SU-DHL-6 (cell line): ENCODE results near the gene AMER2.

Experiments
- EZH2phosphoT487 ChIP-seq: fragments of 200-600 bp; sonication (generic), shearing (Covaris generic); conservative IDR thresholded peaks from 2 replicates; pipeline ENCODE4 v1.6.1; 2018; ENCODE audit warnings: mild to moderate bottlenecking, antibody characterized with exemption, low read length, moderate library complexity, mixed read lengths
- TF ChIP-seq, protein P1 (sequence below): fragments of 200-600 bp; sonication (generic); IDR thresholded peaks from one replicate; pipeline ENCODE4 v1.5.1; 2017; ENCODE audit warnings: antibody characterized with exemption, mild to moderate bottlenecking, low read length, moderate library complexity; ENCODE audit not compliant: insufficient read depth, poor library complexity, severe bottlenecking

GRCh38 chr13:25149711-25150110 lies 22.4 kb downstream of the AMER2 start:
- TF ChIP-seq, protein P1, sequence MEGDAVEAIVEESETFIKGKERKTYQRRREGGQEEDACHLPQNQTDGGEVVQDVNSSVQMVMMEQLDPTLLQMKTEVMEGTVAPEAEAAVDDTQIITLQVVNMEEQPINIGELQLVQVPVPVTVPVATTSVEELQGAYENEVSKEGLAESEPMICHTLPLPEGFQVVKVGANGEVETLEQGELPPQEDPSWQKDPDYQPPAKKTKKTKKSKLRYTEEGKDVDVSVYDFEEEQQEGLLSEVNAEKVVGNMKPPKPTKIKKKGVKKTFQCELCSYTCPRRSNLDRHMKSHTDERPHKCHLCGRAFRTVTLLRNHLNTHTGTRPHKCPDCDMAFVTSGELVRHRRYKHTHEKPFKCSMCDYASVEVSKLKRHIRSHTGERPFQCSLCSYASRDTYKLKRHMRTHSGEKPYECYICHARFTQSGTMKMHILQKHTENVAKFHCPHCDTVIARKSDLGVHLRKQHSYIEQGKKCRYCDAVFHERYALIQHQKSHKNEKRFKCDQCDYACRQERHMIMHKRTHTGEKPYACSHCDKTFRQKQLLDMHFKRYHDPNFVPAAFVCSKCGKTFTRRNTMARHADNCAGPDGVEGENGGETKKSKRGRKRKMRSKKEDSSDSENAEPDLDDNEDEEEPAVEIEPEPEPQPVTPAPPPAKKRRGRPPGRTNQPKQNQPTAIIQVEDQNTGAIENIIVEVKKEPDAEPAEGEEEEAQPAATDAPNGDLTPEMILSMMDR, result no peak
- no peak for TF ChIP-seq EZH2phosphoT487
